ENCODE data around the gene PPP1R3G.

DNA sequence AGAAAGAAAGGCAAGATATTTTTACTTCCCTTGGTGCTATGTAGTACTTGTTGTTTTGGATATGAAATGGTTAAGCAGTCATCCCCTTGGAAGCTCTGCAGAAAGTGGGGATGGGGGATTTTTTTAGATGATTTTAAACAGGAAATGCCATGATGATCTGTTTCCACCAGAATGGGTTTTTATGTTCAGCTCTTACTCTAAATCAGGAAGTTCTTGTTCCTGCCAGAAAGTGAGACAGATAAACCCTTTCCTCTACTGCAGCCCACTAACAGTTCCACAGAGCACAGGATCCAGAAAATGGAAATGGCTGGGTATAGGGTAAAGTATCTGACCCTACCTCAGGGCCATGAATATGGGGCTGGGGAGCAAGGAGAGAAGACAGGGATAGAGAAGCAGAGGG is 32.1 kb upstream of the PPP1R3G start:
- TF ChIP-seq, protein P1, sequence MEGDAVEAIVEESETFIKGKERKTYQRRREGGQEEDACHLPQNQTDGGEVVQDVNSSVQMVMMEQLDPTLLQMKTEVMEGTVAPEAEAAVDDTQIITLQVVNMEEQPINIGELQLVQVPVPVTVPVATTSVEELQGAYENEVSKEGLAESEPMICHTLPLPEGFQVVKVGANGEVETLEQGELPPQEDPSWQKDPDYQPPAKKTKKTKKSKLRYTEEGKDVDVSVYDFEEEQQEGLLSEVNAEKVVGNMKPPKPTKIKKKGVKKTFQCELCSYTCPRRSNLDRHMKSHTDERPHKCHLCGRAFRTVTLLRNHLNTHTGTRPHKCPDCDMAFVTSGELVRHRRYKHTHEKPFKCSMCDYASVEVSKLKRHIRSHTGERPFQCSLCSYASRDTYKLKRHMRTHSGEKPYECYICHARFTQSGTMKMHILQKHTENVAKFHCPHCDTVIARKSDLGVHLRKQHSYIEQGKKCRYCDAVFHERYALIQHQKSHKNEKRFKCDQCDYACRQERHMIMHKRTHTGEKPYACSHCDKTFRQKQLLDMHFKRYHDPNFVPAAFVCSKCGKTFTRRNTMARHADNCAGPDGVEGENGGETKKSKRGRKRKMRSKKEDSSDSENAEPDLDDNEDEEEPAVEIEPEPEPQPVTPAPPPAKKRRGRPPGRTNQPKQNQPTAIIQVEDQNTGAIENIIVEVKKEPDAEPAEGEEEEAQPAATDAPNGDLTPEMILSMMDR (IDR thresholded peaks at IDR 0.05; ENCODE audit: insufficient read depth, low read length): no peak
- no peak for TF ChIP-seq POLR2AphosphoS5 (IDR thresholded peaks at IDR 0.05; ENCODE audit: low read depth)
- TF ChIP-seq, protein P2, sequence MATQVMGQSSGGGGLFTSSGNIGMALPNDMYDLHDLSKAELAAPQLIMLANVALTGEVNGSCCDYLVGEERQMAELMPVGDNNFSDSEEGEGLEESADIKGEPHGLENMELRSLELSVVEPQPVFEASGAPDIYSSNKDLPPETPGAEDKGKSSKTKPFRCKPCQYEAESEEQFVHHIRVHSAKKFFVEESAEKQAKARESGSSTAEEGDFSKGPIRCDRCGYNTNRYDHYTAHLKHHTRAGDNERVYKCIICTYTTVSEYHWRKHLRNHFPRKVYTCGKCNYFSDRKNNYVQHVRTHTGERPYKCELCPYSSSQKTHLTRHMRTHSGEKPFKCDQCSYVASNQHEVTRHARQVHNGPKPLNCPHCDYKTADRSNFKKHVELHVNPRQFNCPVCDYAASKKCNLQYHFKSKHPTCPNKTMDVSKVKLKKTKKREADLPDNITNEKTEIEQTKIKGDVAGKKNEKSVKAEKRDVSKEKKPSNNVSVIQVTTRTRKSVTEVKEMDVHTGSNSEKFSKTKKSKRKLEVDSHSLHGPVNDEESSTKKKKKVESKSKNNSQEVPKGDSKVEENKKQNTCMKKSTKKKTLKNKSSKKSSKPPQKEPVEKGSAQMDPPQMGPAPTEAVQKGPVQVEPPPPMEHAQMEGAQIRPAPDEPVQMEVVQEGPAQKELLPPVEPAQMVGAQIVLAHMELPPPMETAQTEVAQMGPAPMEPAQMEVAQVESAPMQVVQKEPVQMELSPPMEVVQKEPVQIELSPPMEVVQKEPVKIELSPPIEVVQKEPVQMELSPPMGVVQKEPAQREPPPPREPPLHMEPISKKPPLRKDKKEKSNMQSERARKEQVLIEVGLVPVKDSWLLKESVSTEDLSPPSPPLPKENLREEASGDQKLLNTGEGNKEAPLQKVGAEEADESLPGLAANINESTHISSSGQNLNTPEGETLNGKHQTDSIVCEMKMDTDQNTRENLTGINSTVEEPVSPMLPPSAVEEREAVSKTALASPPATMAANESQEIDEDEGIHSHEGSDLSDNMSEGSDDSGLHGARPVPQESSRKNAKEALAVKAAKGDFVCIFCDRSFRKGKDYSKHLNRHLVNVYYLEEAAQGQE (IDR thresholded peaks at IDR 0.05; ENCODE audit: insufficient replicate concordance, low read depth): no peak
- TF ChIP-seq SPI1 (IDR thresholded peaks at IDR 0.05; ENCODE audit: borderline replicate concordance, low read depth): no peak
- TF ChIP-seq GABPA (IDR thresholded peaks at IDR 0.05; ENCODE audit: low read depth): no peak

Data from HL-60 (cell line).